Naive B cell (primary cell): Measurements from ENCODE around the gene SLC22A31. TPM values are rescaled to one million over a fixed set of nuclear protein-coding genes. Genes with fewer than 3 reads are reported as not detected.
A peak's percentile ranks its signal among the peaks of the same experiment; 100 is the strongest.

ENCODE experiments used
- ATAC-seq, 2 donors: fragments of 150-1000 bp; cut with Tn5 transposase; 2 replicates each; pipeline ENCODE4 v1.10.0; 2021; ENCODE audit warnings: low read depth in 2 of 2, mild to moderate bottlenecking in 2 of 2, moderate library complexity in 2 of 2
- DNase-seq: peaks from one replicate; pipeline ENCODE4 v3.0.0; 2022
- H3K27ac Mint-ChIP-seq, 6 donors: one replicate each; pipeline ENCODE4 v1.8.0; 2020 to 2022; ENCODE audit warnings: mild to moderate bottlenecking in 6 of 6, mixed read lengths in 6 of 6, moderate library complexity in 5 of 6, inconsistent platforms in 2 of 6
- H3K27me3 Mint-ChIP-seq, 3 donors: one replicate each; pipeline ENCODE4 v1.8.0; 2021 to 2022; ENCODE audit warnings: mixed read lengths in 3 of 3, mild to moderate bottlenecking in 1 of 3
- H3K36me3 Mint-ChIP-seq, 2 donors: one replicate each; pipeline ENCODE4 v1.8.0; 2020 to 2022; ENCODE audit warnings: mixed read lengths in 2 of 2, inconsistent platforms in 1 of 2, mild to moderate bottlenecking in 1 of 2
- H3K4me1 Mint-ChIP-seq, 3 donors: one replicate each; pipeline ENCODE4 v1.8.0; 2020 to 2022; ENCODE audit warnings: mixed read lengths in 3 of 3, inconsistent platforms in 1 of 3, mild to moderate bottlenecking in 1 of 3, moderate library complexity in 1 of 3
- H3K4me3 Mint-ChIP-seq, 8 donors: one replicate each; pipeline ENCODE4 v1.8.0; 2020 to 2022; ENCODE audit warnings: mild to moderate bottlenecking in 8 of 8, mixed read lengths in 8 of 8, moderate library complexity in 8 of 8, inconsistent platforms in 2 of 8
- H3K9me3 Mint-ChIP-seq, 7 donors: one replicate each; pipeline ENCODE4 v1.8.0; 2020 to 2022; ENCODE audit warnings: mixed read lengths in 7 of 7, mild to moderate bottlenecking in 5 of 7, inconsistent platforms in 2 of 7, moderate library complexity in 1 of 7
- polyA plus RNA-seq, 6 donors: library from polyadenylated mRNA; unstranded; fragments of 300-500 nt; fragmentation: Illumina TruSeq; gene quantifications; one replicate each; pipeline ENCODE4 v1.2.3, GENCODE V29; 2021; ENCODE audit warnings: low read depth in 6 of 6

The SLC22A31 gene
- polyA plus RNA-seq, 6 donors from 2014 or later: not detected

DNA sequence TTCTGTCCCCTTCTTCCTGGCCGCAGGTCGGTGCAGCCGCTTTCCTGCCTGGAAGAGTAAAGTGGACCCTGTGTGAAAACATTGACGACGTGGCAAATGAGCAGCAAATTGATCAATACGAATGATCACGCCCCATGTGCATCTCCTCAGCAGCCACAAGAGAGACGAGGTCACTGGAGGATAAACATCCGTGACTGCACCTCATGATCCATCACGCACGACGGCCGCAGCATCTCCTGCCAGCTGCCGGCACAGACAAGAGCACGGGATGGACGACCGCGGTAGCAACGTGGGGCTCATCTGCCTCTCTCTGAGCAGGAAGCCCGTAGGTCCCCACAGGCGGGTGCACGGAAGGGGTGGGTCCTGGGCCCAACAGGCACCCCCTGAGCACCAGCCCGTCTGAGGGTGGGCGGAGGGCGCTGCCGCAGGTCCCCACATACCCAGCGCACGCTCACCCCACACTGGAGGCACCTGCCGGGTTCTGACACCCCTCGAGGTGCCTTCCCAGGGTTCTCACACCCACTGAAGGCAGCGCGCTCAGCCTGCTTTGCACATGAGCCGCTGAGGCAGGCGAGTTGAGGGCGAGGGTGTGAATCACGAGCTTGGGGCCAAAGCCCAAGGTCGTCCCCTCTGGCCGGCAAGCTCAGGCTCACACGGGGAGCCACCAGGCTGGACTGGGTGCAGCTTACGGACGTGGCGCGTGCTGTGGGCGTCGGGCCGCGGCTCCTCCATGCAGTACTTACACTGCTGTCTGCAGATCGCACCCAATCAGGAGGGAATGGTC, 41.1 kb downstream of the SLC22A31 start:
- DNase-seq (no peak), ATAC-seq (no peak)
- Mint-ChIP-seq H3K36me3 (no peaks in the 10 kb centered on the region), H3K27ac (no peak overlapping the region), H3K4me3 (no peak overlapping the region), H3K27me3 (peaks cover 0 to 7% (median 0%) of the 10 kb centered on the region in 3 donors), H3K4me1 (peaks cover 12 to 23% (median 22%) of the 10 kb centered on the region in 3 donors), H3K9me3 (no peaks in the 10 kb centered on the region)

DNA sequence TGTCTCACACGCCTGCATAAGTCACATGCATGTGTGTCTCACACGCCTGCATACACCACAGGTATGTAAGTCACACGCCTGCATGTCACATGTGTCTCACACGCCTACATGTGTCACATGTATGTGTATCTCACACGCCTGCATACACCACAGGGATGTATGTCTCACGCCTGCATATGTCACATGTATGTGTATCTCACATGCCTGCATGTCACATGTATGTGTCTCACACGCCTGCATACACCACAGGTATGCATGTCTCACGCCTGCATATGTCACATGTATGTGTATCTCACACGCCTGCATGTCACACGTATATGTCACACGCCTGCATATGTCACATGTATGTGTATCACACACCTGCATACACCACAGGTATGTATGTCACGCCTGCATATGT, 42.6 kb downstream of the SLC22A31 start:
- H3K36me3 Mint-ChIP-seq: peaks cover 0 to under 1% of the 10 kb centered on the region in 2 donors
- no peaks in the 10 kb centered on the region for H3K9me3 Mint-ChIP-seq
- H3K4me1 Mint-ChIP-seq: peaks cover 11 to 22% (median 20%) of the 10 kb centered on the region in 3 donors
- H3K27me3 Mint-ChIP-seq: peaks cover 0 to 7% (median 0%) of the 10 kb centered on the region in 3 donors
- no peak overlapping the region for H3K27ac Mint-ChIP-seq
- no peak for DNase-seq
- H3K4me3 Mint-ChIP-seq: no peak overlapping the region
- no peak for ATAC-seq

DNA sequence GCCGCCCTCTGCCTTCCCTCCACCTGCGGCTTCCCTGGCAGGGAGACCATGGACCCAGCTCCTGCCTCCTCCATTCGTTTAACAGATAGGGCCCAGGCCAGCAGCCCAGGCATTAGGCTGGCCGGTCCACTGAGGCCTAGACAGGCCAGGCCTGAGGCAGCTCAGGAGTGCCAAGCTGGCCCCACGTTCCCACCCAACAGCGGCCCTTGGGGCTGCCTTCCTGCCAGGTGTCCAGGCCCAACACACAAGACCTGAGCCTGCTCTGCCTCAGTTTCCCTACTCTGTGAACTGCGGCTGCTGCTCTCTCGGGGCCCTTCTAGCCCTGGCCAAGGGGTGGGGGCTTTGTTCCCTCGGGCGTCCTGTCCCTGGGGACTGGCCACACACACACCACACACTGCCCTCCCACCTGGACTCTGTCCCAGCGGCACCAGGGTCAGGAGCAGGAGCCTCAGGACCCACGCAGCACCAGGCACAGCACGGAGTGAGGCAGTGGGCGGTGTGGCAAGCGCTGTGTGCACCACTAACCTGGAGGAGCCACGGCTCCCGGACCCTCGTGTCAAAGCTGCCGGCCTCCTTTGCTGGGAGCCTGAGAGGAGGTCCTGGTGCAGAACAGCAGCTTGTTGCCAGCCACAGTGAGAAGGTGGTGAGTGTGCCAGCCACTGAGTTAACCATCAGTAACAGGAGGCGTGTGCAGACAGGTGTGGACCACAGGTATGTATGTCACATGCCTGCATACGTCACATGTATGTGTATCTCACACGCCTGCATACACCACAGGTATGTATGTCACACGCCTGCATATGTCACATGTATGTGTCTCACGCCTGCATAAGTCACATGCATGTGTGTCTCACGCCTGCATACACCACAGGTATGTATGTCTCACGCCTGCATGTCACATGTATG, 43.3 kb downstream of the SLC22A31 start:
- DNase-seq (no peak), ATAC-seq (no peak)
- peaks cover 12 to 21% (median 15%) of the 10 kb centered on the region in 3 donors for H3K4me1 Mint-ChIP-seq
- no peak overlapping the region for H3K27ac Mint-ChIP-seq
- peak overlapping the region in 1 of 8 donors; percentile 29 for H3K4me3 Mint-ChIP-seq
- H3K36me3 Mint-ChIP-seq: peaks cover 0 to 4% of the 10 kb centered on the region in 2 donors
- H3K27me3 Mint-ChIP-seq: peaks cover 0 to 3% (median 0%) of the 10 kb centered on the region in 3 donors
- H3K9me3 Mint-ChIP-seq: no peaks in the 10 kb centered on the region

DNA sequence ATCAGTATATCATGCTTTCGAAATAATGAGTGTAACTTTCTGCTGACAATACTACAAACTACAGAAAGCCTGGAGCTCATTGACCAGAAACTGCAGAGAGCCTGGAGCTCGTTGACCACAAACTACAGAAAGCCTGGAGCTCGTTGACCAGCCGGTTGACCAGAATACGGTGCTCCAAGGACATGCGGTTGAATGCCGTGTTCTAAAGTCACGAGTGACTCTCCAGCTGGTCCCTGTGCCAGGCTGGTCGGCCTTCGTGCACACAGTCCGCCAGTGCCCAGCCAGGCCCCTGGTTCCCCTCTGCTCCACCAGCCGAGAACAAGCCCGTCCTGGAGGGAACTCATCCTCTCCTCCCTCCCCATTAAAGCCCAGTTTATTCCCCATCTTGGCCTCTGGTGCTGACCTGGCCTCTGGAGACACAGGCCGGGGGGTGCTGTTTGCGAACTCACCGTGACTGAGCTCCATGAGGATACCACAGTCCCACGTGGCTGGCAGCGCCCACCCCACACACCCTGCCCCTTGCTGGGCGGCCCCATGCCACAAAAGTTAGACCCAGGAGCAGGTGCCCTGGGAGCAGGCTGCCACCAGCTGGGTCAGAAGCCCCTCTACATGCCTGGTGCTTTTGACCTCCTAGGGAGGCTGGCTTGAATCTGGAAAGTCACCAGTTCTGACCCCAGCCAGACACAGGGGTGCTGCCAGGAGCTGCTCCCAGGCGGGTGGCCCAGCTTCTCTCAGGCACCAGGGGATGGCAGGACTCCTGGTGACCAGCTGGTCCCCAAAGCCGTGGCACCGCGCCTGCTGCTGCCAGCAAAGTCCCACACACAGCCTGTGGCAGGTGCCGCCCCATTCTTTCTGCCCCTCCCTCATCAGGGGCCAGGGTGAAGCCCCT, 44.2 kb downstream of the SLC22A31 start:
- no peak for ATAC-seq

DNA sequence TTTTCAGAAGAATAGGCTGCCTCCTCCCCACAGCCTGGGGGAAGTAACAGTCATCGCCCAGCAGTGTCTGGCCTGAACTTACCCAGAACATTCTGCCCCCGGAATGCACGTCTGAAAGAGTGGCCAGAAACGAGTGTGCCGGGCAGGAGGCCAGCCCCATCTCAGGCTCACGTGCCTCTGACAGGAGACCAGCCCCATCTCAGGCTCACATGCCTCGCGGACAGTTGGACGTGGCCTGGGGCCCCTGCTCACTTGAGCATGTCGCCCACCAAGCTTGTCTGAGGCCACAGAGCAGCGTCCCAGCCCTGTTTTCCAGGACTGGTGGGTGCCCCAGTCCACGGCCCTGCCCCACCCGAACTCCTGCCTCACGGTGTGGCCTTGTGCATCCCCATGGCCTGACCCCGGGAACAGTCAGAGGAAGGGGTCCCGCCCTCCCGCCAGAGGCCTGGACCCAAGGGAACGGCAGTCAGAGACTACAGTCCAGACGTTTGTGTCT, 45.1 kb downstream of the SLC22A31 start:
- peaks cover 7 to 17% (median 11%) of the 10 kb centered on the region in 3 donors for H3K4me1 Mint-ChIP-seq
- ATAC-seq (no peak), DNase-seq (no peak)
- H3K4me3 Mint-ChIP-seq: no peak overlapping the region
- H3K36me3 Mint-ChIP-seq: peaks cover 11 to 13% of the 10 kb centered on the region in 2 donors
- H3K27ac Mint-ChIP-seq: peak overlapping the region in 3 of 6 donors; percentile 53 to 78 (median 63)
- no peaks in the 10 kb centered on the region for H3K9me3 Mint-ChIP-seq
- H3K27me3 Mint-ChIP-seq: no peaks in the 10 kb centered on the region

More for the DNA sequence above, 44.2 kb downstream of the SLC22A31 start:
- H3K27me3 Mint-ChIP-seq: no peaks in the 10 kb centered on the region
- H3K4me3 Mint-ChIP-seq: peak overlapping the region in 1 of 8 donors; percentile 9
- peaks cover 7 to 17% (median 11%) of the 10 kb centered on the region in 3 donors for H3K4me1 Mint-ChIP-seq
- peaks cover 4 to 6% of the 10 kb centered on the region in 2 donors for H3K36me3 Mint-ChIP-seq
- no peaks in the 10 kb centered on the region for H3K9me3 Mint-ChIP-seq
- H3K27ac Mint-ChIP-seq: peak overlapping the region in 1 of 6 donors; percentile 78
- DNase-seq: no peak

DNA sequence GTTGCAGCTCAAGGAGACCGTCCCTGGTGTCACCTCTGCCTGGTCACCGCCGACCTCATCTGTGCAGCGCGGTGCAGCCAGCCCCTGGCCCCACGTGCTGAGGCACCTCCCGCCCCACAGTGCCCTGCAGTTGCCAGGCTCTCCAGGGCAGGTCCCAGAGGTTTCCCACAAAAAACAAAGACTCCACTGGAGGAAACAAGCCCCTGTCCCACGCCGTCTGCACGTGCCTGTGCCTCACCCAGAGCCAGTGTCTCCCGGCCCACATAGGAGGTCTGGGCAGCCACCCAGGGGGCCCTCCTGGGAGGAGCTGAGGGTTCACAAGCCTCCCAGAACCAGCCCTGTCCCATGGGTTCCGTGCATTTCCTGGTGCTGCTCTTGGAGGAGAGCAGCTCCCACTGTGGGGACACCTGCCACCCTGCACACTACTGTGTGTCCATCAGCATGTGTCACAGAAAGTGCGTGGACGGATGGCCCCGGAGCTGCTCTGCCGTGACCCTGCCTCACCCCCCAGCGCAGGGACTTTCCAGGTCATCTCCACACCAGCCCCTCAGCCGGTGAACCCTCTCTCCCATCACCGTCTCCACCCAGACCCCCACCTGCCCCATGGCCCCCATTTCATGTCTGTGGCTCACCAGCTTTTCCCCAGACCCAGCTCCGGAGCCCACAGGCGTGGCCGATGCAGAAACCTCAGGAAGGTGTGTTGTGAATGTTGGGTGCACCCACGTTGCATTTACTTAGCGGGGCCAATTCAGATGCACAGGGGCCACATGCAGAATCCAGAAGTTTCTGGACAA, 45.8 kb downstream of the SLC22A31 start:
- H3K27ac Mint-ChIP-seq: peak overlapping the region in 3 of 6 donors; percentile 38 to 53 (median 49)
- ATAC-seq: no peak

DNA sequence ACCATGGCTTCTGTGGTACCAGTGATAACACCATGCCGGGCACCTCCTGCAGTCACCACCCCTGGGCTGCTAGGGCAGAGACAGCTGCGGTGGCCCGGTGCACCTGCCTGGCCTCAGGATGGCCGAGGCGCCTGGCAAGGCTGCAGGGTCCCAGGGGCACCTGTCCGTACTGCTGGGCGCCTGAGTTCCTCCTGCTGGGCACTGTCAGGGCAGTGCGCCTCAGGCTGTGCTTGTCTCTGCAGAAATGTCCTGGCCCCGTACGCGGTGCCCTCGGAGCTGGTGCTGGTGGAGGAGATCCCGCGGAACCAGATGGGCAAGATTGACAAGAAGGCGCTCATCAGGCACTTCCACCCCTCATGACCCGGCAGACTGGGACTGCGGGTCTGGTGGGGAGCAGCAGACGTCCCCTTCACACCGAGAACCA, 46.5 kb downstream of the SLC22A31 start:
- H3K36me3 Mint-ChIP-seq: peaks cover 20 to 26% of the 10 kb centered on the region in 2 donors
- H3K4me3 Mint-ChIP-seq: no peak overlapping the region
- peak overlapping the region in 1 of 6 donors; percentile 49 for H3K27ac Mint-ChIP-seq
- H3K4me1 Mint-ChIP-seq: peaks cover 10 to 17% (median 11%) of the 10 kb centered on the region in 3 donors
- ATAC-seq: no peak
- DNase-seq: no peak
- H3K27me3 Mint-ChIP-seq: no peaks in the 10 kb centered on the region
- peaks cover 7 to 8% (median 8%) of the 10 kb centered on the region in 7 donors for H3K9me3 Mint-ChIP-seq

More for the DNA sequence above, 45.8 kb downstream of the SLC22A31 start:
- Mint-ChIP-seq H3K9me3 (peaks cover 0 to 2% (median under 1%) of the 10 kb centered on the region in 7 donors), H3K27me3 (no peaks in the 10 kb centered on the region), H3K4me3 (no peak overlapping the region), H3K36me3 (peaks cover 12 to 19% of the 10 kb centered on the region in 2 donors), H3K4me1 (peaks cover 7 to 17% (median 11%) of the 10 kb centered on the region in 3 donors)
- no peak for DNase-seq

DNA sequence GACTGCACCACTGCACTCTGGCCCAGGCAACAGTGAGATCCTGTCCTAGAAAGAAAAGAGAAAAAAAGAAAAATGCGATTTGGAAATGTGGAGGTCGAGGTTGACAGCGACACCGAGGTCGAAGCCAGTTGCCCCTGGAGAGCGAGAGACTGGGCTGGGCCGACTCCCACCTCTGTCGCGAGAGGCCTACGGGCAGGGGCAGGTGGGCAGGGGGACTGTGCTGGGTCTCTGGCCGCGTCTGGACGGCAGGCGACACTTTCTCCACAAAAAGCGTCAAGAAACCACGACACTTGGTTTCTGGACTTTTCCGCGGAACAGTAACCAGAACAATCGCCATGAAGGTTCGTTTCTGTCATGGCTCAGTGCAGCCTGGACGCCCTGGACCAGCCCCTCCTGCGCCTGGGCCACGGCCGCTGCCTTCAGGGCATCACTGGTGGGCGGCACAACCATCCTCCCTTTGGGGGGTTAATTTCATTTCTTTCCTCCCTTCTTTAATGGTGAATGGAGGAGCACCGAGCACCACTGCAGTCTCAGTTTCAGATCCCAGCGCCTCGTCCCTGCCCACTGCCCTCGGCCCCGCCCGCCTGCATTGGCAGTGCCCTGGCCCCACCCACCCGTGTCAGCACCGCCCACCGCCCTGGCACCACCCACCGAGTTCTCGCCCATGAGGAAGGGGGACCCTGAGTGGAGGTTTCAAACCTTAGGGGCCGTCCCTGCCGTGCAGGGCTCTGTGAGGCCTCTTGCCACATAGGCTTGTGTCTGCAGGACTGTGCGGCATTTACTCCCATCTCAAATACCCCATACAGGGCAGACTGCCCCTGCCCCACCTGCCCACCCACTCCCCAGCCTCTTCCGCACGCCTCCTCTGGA, 47.3 kb downstream of the SLC22A31 start:
- H3K27ac Mint-ChIP-seq: peak overlapping the region in 3 of 6 donors; percentile 15 to 80 (median 28)
- H3K27me3 Mint-ChIP-seq: no peaks in the 10 kb centered on the region
- no peak overlapping the region for H3K4me3 Mint-ChIP-seq
- ATAC-seq (peak; percentile 58 to 75), DNase-seq (no peak)
- peaks cover 23 to 31% of the 10 kb centered on the region in 2 donors for H3K36me3 Mint-ChIP-seq
- H3K9me3 Mint-ChIP-seq: peaks cover 9 to 11% (median 10%) of the 10 kb centered on the region in 7 donors
- H3K4me1 Mint-ChIP-seq: peaks cover 10 to 17% (median 11%) of the 10 kb centered on the region in 3 donors

DNA sequence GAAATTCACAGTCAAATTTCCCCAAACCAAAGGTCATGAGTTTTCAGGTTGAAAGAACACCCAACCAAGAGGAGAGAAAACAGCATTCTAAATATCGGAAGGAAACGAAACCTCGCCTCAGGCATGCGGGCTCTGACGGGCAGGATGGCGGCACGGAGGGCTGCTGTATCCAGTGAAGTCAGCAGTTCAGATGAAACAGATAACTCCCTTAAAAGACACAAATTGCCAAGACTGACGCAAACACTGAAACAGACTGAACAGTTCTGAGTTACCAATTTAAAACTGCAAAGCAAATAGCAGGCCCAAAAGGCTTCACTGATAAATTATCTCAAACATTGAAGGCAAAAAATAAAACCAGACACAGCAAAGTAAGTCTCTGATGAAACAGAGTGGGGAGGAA, 49.4 kb downstream of the SLC22A31 start:
- Mint-ChIP-seq H3K9me3 (peaks cover 9 to 11% (median 10%) of the 10 kb centered on the region in 7 donors), H3K27ac (peak overlapping the region in 3 of 6 donors; percentile 16 to 79 (median 73)), H3K36me3 (peaks cover 28 to 48% of the 10 kb centered on the region in 2 donors), H3K4me1 (peaks cover 11 to 19% (median 15%) of the 10 kb centered on the region in 3 donors), H3K27me3 (no peaks in the 10 kb centered on the region), H3K4me3 (no peak overlapping the region)
- DNase-seq (no peak), ATAC-seq (no peak)

DNA sequence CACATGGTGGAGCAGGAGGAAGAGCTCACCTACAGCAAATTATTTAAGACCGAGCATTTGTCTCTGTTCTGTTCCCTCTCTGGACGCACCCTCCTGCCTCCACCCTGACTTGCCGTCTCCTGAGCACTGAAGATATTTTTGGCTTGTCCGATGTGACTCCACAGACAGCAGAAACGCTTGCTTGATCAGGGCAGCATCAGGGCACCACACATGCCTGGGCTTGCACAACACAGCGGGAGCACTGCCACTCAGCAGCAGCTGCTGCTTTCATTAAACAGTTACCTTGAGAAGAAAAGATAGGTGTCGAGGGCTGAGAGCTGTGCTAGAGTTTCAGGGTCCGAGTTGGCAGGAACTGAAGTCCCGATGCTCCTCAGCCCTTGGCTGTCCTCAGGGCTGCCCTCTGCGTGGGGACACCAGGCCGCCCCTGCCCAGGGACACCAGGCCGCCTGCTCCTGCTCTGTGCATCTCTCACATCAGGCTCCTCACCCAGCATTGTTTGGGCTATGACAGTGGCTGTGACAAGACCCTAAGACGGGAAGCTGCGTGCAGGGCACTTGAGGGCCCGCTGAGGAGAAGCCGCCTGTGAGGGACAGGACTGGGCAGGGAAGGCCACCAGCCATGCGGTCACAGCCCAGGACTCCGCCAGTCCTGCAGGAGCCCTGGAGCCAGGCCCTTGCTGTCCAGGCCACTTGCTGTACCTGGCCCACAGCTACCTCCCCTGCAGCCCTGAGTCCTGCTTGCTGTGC, 50.1 kb downstream of the SLC22A31 start:
- peaks cover 9 to 11% (median 10%) of the 10 kb centered on the region in 7 donors for H3K9me3 Mint-ChIP-seq
- no peaks in the 10 kb centered on the region for H3K27me3 Mint-ChIP-seq
- DNase-seq: no peak
- H3K27ac Mint-ChIP-seq: peak overlapping the region in 2 of 6 donors; percentile 73 to 79
- H3K36me3 Mint-ChIP-seq: peaks cover 28 to 48% of the 10 kb centered on the region in 2 donors
- no peak for ATAC-seq
- H3K4me1 Mint-ChIP-seq: peaks cover 9 to 15% (median 14%) of the 10 kb centered on the region in 3 donors
- H3K4me3 Mint-ChIP-seq: no peak overlapping the region
